IPS DF 19.7 (cell line): Measurements from ENCODE around the gene MAPKAP1.
A peak's percentile ranks its signal among the peaks of the same experiment; 100 is the strongest.

ENCODE experiments used
- DNase-seq: peaks from one replicate; pipeline ENCODE4 v3.0.0-alpha.2; 2013; ENCODE audit warnings: low read depth, low spot score

Gene MAPKAP1

GRCh38 chr9:125679597-125680189 lies 27.3 kb downstream of the MAPKAP1 start:
- DNase-seq, result no peak

- DNase-seq, result no peak
Measured at GRCh38 chr9:125674981-125675973, 31.7 kb downstream of the MAPKAP1 start.

- DNase-seq, result no peak
Measured at GRCh38 chr9:125672876-125673275, 34.1 kb downstream of the MAPKAP1 start.

GRCh38 chr9:125663127-125663526 lies 43.9 kb downstream of the MAPKAP1 start:
- no peak for DNase-seq

GRCh38 chr9:125660557-125660956 lies 46.5 kb downstream of the MAPKAP1 start:
- no peak for DNase-seq

- no peak for DNase-seq
Measured at GRCh38 chr9:125659954-125660353, 47.1 kb downstream of the MAPKAP1 start.

GRCh38 chr9:125659201-125659840 lies 47.7 kb downstream of the MAPKAP1 start:
- DNase-seq, result no peak

GRCh38 chr9:125656560-125656959 lies 50.4 kb downstream of the MAPKAP1 start:
- no peak for DNase-seq

GRCh38 chr9:125655691-125656410 lies 51.2 kb downstream of the MAPKAP1 start:
- no peak for DNase-seq

GRCh38 chr9:125655066-125655633 lies 51.9 kb downstream of the MAPKAP1 start:
- no peak for DNase-seq

- DNase-seq, result peak; percentile 73
Measured at GRCh38 chr9:125654121-125654520, 52.9 kb downstream of the MAPKAP1 start.

GRCh38 chr9:125653325-125653724 lies 53.7 kb downstream of the MAPKAP1 start:
- no peak for DNase-seq

GRCh38 chr9:125652759-125653158 lies 54.2 kb downstream of the MAPKAP1 start:
- DNase-seq, result no peak

- DNase-seq, result no peak
Measured at GRCh38 chr9:125652233-125652594, 54.8 kb downstream of the MAPKAP1 start.

GRCh38 chr9:125651576-125652232 lies 55.3 kb downstream of the MAPKAP1 start:
- no peak for DNase-seq

- no peak for DNase-seq
Measured at GRCh38 chr9:125650271-125650737, 56.7 kb downstream of the MAPKAP1 start.

GRCh38 chr9:125649826-125650225 lies 57.2 kb downstream of the MAPKAP1 start:
- no peak for DNase-seq

- no peak for DNase-seq
Measured at GRCh38 chr9:125649315-125649714, 57.7 kb downstream of the MAPKAP1 start.

GRCh38 chr9:125648294-125648693 lies 58.7 kb downstream of the MAPKAP1 start:
- no peak for DNase-seq

- DNase-seq, result no peak
Measured at GRCh38 chr9:125646621-125647100, 60.3 kb downstream of the MAPKAP1 start.

GRCh38 chr9:125646217-125646616 lies 60.8 kb downstream of the MAPKAP1 start:
- DNase-seq, result no peak
